HG03354 (cell line): ENCODE data around the gene ACAD11.
"Not testable (repeated sequence)": the region's sequence is repeated elsewhere in the genome, so short reads cannot be mapped to it uniquely, and the experiment has no call there.

Experiments used
- ATAC-seq: cut with Tn5 transposase; IDR thresholded peaks from one replicate; pipeline ENCODE4 v1.9.1; 2021; ENCODE audit warnings: mild to moderate bottlenecking; ENCODE audit not compliant: unreplicated experiment, poor library complexity, severe bottlenecking

Gene ACAD11

DNA sequence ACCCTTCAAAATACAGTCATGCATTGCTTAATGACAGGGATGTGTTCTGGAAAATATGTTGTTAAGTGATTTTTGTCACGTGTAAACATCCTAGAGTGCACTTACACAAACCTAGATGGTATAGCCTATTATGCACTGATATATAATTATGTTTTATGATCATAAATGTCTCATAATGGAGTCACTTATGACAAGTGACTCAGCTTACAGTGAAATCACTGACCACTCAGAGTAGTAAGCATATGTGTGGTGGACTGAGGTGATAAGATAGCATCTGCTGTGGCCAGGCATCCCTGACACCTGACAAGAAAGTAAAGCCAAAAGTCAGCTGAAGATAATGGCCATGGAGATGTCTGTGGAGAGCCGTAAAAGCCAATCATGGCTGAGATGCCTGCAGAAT is 5.4 kb downstream of the ACAD11 start:
- ATAC-seq, result no peak

DNA sequence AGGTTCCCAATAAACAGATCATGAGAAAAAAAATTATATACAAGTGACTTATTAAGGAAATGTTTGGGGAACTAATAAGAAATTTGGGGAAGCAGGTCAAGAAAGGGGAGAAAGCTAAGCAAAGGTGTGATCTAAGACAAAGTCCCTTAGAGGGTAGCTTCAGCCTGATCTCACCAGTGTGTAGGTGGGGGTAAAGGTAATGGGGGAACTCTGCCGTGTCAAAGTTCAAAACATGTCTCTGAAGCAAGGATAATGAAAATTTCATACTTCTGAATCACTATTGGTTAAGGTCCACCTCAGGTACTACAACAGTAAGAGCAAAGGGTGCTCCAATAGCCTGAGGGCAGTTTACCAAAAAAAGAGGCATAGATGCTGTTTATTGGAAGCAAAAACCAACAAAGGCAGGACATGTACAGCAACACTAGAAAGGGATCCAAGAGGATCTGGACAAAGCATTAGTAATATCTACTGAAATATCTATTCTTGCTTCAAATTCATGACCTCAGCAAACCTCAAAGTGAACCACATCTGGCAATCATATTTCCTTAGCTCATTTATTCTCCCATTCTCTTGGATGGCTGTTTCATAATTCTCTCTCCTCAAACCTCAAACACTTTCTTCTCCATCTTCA is 6.9 kb downstream of the ACAD11 start:
- ATAC-seq, result no peak

DNA sequence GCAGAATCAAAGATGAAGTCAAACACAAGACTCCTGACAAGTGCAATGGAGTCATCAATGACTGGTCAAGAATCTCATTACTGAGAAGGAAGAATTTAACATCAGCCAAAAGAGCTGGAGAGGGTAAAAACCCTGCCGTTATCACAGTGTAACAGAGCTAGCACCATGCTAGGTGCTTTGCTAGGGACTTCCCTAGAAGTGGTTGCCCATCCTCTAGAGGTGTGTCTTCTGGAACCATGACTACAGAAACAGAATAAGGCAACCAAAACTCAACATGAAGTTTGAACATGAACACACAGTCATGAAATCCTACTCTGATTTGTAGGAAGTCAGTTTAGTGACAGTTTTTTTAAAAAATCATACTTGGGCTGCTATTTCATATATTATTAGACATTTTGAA is 9.5 kb downstream of the ACAD11 start:
- ATAC-seq, result no peak

DNA sequence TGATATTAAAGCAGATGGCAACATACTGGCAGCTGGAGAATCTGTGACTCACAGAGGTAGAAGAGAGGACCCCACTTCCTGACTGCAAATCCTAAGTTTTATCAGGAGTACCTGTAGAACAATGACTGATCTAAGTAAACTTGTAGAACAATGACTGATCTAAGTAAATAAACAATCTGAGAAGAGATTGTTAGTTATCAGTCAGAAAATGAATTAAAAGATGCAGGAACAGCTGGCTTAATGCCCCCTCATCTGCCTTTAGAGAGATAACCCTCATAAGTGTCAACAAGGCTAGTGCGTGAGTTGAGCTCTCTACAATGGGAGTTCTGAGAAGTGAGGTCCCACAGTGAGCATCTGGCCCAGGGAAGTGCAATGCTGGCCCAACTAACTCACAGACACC is 14.6 kb downstream of the ACAD11 start:
- ATAC-seq, result no peak

DNA sequence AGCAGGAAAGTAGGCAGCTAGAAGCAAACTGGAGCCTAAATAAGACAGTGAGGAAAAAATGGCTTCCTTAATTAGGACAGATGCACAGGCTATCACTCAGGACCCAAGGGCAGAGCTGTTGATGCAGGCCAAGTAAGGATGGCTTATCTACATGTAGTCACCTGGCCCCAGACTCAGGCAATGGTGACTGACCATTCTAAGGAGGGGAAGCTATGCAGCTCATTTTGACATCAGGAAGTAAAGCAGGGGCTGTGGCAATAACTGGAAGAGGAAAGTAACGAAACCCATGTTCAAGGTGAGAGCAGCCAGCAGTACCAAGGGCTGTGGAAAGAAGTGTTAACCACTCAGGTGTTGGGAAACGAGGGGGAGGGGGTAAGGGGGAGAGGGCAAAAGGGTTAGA is 16.2 kb downstream of the ACAD11 start:
- no peak for ATAC-seq

DNA sequence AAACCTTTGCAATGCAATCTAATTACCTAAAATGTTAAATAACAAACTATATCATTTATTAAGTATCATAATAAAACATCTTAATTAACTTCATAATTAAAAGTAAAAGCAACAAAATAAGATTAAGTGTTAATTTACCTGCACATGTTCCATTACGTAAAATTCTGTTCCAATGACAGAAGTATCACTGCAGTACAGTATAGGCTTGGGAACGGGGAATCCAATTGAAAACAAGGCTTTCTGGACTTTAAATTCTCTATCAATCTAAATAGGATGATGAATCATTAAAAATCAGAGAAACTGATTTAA is 17.1 kb downstream of the ACAD11 start:
- no peak for ATAC-seq

DNA sequence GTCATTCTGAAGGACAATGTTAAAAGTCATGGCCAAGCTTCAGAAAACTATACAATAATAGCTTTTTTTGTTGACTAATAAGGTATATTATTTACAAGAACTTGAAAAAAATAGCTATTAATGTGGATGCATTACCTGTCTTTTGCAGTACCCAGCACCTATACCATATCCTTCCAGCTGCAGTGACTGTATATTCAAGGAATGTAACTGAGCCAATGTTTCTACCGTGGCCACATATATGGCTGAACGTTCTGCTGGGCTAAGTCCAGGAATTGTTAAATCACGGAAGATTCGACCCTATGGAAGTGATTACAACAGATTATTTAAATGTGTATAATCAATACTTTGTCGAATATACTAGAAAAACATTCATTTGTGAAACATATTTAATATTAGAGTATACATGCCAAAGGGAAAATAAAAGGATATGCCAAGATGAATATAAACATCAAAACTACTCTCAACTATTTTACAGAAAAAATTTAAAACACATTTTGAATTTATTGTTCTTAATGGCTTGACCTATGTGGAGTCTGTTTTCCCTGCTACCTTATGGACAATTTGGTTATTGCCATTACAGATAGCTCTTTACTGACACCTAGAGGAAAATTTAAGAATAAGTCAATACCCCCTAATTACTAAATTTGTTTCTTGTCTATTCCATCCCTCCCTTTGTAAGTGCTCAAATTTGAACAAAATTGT is 17.6 kb downstream of the ACAD11 start:
- ATAC-seq, result peak; percentile 67

DNA sequence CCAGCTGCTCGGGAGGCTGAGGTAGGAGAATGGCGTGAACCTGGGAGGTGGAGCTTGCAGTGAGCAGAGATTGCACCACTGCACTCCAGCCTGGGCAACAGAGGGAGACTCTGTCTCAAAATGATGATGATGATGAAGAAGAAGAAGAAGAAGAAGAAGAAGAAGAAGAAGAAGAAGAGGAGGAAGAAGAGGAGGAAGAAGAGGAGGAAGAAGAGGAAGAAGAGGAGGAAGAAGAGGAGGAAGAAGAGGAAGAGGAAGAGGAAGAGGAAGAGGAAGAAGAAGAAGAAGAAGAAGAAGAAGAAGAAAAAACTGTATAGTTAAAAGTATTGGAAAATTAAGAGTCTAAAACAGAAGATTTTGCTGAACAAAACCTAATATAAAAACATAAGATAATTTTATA is 18.2 kb downstream of the ACAD11 start:
- ATAC-seq, result not testable (repeated sequence)

DNA sequence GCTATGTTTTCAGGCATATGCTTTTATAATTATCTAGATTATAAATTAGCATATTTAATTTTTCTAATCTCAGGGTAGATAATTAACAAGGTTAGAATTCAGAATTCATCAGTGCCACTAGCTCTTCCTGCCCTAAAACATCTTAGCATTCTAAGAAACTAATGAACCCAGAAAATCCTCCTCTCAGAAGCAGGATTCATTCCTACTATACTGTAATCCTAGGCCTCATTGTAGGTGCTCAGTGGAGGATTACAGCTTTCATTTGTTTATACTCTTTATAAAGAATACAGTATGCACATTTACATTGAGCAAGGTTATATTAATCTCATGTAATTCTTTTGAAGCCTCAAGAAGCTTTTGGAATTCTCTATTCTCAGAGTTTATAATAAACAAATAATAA is 20.9 kb downstream of the ACAD11 start:
- no peak for ATAC-seq

DNA sequence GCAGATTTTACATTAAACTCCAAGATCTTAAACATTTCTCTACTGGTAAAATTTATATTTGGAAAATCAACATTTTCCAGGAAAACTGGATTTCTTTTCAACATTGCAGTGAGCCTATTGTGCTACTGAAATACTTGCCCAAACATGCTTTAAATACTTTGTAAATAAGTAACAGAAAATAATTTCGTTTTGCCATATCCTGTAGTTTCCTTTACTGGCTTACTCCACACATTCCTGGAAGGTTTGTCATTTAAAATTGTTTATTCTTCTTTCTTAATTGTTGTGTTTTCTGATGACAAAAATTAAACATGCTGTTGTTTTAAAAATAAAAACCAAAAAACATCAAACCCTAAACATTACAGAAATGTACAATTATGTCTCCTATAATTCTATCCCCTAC is 22.0 kb downstream of the ACAD11 start:
- ATAC-seq, result no peak

DNA sequence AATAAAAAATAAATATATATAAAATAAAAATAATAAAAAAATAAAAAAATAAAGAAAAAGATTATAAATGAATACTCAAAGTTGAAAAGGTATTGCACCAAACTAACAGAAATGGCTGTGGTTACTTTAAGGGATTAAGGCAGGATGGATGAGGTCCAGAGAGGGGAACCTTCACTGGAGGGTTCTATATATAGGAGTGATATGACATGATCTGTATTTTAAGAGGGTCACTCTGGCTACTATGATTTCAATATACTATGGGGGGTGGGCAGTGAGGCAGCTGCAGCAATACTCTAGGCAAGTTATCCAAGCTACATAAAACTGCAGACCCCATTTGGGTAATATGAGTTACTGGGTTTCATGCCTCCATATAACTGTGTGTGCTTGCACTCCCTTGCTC is 24.6 kb downstream of the ACAD11 start:
- ATAC-seq, result no peak

DNA sequence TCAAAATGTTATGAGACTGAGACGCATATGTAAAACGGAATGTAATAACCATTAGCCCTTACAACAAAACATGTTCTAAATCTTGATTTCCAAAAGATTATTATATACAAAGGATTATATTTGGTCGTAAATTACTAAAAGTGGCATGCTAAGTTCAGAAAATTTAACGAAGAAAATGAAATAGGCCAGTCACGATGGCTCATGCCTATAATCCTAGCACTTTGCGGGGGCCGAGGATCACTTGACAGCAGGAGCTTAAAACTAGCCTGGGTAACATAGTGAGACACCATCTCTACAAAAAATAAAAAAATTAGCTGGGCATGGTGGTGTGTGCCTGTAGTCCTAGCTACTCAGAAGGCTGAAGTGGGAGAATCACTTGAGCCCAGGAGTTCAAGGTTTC is 29.0 kb downstream of the ACAD11 start:
- ATAC-seq, result no peak

DNA sequence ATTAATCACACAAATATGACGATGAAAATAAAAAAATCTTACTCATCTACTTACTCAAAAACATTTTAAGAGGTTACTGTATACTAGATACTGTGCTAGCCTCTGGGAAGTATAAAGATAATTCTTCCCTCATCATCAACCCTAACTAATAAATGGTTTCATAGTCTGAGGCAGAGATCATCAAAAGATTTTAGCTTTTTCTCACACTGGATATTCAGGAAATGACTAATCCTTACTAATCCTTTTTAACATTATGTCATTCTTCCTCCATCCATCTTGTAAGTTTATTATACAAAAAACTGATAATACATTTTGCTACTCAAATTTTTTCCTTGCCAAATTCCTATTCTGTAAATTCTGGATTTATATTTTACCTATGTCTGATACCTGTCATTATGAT is 29.7 kb downstream of the ACAD11 start:
- ATAC-seq, result no peak

DNA sequence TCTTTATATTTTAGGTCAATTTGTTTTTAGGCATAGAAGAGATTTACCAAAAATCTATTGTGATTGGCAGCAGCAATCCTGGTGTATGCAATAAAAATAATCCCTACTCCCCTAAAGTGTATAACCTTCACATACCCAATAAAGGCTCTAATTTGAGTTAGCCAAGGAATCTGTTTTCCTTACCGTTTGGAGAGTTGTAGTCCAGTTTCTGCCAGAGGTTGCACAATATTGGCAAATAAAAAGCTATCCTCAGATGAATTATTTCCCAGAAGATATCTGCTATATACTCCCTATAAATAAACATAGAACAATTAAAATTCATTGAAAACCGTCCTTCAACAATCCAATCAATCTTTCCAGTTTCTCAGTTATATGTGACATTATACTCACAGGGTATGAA is 31.5 kb downstream of the ACAD11 start:
- no peak for ATAC-seq

DNA sequence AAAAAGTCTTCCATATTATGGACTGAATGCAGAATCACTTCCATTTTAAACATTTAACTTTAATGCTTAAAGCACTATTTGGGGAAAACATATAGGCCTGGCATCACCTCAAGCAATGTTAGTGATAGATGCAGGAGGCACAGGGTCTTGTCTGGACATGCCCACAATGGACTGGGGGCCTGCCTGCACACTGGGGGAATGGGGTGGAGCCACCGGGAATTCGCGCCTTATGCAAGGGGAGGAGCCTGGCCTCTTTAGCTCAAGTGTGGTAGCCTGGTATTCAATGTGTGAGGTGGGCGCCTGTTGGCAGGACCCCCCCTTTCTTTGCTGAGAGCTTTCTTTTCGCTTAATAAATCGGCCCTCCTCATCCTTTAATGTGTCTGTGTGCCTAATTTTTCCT is 32.7 kb downstream of the ACAD11 start:
- no peak for ATAC-seq

DNA sequence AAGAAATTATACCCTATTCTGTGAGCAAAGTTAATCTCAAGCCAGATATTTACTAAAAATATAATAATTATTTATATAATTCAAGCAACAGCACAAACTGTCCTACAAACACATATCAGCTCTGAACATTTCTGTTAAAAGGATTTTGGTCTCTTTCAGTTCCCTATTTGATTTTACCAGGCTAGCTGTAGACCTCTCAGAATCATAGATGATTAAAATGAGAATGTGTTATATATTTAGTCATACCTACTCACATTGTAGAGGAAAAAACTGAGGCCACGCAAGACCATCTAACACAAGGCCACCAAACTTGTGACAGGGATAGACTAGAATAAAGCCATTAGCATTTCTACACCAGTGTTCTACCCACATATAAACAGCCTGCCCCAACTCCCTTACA is 34.0 kb downstream of the ACAD11 start:
- peak; percentile 83 for ATAC-seq

DNA sequence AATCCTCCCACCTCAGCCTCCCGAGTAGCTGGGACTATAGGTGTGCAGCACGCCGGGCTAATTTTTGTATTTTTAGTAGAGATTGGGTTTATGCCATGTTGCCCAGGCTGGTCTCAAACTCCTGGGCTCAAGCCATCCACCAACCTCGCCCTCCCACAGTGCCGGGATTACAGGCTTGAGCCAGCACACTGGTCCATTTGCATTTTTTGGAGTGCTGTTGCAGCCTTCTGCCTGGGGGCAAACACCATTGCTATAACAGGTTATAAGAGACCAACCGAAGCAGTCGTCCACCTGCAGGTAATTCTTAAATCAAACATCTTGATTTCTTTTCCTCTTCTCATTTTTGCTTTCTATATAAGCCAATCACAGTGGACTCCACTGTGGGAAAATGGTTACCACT is 34.8 kb downstream of the ACAD11 start:
- no peak for ATAC-seq

DNA sequence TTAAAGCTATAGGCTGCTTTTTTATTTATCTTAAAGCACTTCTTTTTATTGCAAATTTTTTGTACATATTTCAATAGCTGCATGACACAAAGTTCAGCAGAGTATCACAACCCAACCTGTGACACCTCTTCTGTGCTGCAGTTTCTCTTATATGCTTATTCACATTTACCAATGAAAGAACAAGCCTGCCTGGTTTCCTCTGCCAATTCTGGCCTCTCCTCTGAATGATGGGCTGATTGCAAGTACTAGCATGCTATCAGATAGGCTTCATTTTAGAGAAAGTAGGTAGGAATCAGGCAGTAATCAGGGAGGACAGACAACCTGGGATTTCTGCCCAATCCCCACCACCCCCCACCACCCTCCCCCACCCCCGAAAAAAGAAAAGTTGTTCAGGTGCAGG is 36.0 kb downstream of the ACAD11 start:
- no peak for ATAC-seq

DNA sequence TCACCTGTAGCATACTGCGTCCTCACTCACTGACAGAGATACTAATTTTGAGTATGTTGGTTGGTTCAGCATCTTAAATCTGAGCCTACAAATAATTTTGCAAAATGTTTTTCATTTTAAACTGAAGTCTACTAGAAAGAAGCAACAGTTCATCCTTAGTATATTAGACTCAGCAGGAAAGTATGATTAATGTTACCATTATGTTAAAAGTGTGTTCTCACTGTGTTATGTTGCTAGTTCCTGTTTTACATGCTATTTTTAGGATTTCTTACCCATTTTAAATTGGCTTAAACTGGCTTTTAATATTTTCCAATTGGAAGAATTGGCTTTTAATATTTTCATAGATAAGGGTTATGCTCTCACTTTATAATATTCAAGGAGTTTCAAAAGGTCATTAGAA is 36.8 kb downstream of the ACAD11 start:
- ATAC-seq, result no peak

DNA sequence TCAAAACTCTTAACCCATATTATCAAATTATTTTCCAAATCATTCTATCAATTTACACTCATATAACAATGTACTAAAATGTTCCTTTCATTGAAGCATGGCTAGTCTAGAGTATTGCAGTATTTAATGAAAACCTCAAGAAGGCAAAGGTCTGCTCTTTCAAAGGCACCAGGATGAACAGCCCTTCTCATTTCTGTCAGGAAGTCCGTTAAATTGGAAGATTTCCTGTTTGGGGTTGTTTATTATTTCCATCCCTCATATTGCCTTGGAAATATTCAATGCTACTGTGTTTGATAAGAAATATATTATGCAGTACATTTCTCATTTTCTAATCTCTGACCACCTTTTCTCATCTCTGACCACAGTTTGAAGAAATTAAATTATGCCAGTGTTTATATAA is 37.5 kb downstream of the ACAD11 start:
- no peak for ATAC-seq

DNA sequence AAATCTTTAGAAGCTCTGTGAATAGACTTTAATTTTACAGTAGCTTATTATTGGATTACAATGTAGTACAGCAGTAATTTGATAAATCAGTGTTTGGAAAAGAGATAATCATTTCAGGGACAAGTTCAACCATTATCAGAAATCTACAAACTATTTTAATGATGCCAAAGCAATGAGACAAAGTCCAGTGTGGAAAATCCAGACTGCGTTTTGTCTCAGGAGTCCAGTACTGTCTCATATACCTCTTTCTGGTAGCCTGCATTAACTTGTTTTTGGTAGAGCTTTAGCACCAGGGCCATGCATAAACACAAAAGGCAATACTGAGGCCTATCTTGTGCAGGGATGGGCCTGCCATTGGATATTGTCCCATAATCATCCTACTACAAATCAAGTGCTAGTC is 42.8 kb downstream of the ACAD11 start:
- ATAC-seq, result no peak

DNA sequence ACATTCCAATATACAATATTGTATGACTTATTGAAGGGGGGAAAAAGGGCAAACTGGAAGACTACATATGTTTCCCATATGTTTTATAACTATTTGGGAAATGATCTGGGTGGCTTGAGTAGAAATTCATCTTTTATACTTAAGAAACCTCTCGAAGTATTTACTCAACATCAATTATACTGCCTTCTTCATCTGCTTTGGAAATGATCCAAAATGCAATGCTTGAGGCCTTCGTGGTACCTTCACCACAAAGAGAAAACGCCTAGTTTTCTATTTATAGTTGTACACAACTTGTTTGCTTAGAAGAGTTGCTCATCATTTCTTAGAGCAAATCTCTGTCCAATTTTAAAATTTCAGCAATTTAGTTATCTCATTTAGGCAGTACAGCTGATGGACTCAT is 43.7 kb downstream of the ACAD11 start:
- ATAC-seq, result no peak
